Measurements from ENCODE around the gene CYS1.

GRCh38 chr2:10022966-10023662 is 57.1 kb downstream of the CYS1 start:
- no peak for TF ChIP-seq EP300 (IDR thresholded peaks at IDR 0.05; ENCODE audit: low read depth)
- TF ChIP-seq CTCF (IDR thresholded peaks at IDR 0.05), result no peak
- TF ChIP-seq POLR2A (IDR thresholded peaks at IDR 0.05), result no peak
- TF ChIP-seq POLR2AphosphoS5 (IDR thresholded peaks at IDR 0.05), result no peak
